ENCODE data around the gene NCAPH2. TPM values are rescaled to one million over a fixed set of nuclear protein-coding genes. Genes with fewer than 3 reads are reported as not detected.

Gene NCAPH2
- total RNA-seq, 6 donors from 2014 or later = 55.4 to 104 (median 62.2) TPM

DNA sequence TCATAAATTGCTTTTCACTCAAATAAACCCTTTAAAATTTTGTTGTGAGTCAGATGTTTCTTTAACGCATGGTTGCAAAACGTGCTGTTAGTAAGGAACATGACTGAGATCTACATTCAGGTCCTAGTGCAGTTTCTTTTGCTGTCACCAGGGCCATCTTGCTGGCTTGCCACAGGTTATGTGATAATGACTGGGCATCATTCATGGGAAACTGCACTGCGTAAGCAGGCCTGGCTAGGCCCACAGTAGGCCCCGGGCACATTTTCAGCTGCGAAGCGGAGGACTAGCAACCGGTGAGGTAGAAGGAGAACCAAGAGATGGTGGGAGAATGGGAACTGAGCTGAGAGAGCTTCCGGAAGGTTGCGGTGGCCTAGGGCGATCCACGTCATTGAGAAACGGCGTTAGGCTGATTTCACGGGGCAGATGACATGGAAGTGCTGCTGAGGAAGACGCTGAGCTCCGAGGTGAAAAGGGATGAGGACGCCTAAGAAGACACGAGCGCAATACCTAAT lies 34.4 kb downstream of the NCAPH2 start:
- H3K27ac ChIP-seq = peak overlapping the region; percentile 94 to 98 (median 96)
- peak in 1 of 2 donors; percentile 0 for ATAC-seq (ENCODE audit: low FRiP score in 2 of 2)

DNA sequence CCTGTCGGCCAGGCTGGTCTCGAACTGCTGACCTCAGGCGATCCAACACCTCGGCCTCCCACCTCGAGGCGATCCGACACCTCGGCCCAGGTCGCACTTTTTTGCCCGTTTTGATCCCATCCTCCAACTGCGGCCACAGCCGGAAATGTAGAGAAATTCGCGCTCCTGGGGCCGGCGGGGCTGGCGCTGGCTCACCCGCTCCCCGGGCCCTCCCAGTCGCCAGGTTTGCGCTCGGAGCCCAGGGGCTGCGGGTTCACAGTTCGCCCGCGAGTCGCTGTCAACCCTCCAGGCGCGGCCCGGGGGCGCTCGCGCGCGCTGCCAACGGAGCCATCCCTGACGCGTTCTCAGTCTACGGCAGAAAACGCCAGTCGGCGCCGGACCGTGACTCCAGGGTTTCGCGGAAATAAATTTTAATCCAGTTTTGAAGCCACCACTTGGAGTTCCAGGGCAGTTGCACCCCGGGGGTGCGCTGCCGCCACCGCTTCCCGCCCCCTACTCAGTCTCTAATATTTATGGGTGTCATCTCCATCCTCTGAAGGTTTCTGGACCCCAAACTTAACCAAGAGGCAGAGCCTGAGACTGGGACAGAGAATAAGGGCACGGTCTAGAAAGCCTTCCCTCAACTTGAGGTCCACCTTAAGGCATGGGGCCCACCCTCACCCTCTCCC lies 36.2 kb downstream of the NCAPH2 start:
- ATAC-seq (ENCODE audit: low FRiP score in 2 of 2) (peak; percentile 34 to 68), DNase-seq (peak; percentile 90 to 97)
- Histone ChIP-seq H3K4me1 (peaks cover 37 to 68% (median 57%) of the 10 kb centered on the region in 4 donors), H3K4me3 (peak overlapping the region in 3 of 4 donors; percentile 10 to 40 (median 37)), H3K36me3 (no peaks in the 10 kb centered on the region), H3K27ac (peak overlapping the region; percentile 68 to 98 (median 94)), H3K9me3 (no peaks in the 10 kb centered on the region), H3K27me3 (peaks cover 0 to 29% (median 8%) of the 10 kb centered on the region in 4 donors)
- WGBS, 2 donors = 3 to 6% methylated on average over 21 to 52 of the region's 52 CpGs
- TF ChIP-seq, protein P1, sequence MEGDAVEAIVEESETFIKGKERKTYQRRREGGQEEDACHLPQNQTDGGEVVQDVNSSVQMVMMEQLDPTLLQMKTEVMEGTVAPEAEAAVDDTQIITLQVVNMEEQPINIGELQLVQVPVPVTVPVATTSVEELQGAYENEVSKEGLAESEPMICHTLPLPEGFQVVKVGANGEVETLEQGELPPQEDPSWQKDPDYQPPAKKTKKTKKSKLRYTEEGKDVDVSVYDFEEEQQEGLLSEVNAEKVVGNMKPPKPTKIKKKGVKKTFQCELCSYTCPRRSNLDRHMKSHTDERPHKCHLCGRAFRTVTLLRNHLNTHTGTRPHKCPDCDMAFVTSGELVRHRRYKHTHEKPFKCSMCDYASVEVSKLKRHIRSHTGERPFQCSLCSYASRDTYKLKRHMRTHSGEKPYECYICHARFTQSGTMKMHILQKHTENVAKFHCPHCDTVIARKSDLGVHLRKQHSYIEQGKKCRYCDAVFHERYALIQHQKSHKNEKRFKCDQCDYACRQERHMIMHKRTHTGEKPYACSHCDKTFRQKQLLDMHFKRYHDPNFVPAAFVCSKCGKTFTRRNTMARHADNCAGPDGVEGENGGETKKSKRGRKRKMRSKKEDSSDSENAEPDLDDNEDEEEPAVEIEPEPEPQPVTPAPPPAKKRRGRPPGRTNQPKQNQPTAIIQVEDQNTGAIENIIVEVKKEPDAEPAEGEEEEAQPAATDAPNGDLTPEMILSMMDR (IDR thresholded peaks at IDR 0.05) = peak; percentile 54 to 70 (median 64)
- TF ChIP-seq POLR2A (IDR thresholded peaks at IDR 0.05) (peak in 1 of 4 donors; percentile 51), EP300 (IDR thresholded peaks at IDR 0.05) (no peak), POLR2AphosphoS5 (IDR thresholded peaks at IDR 0.05) (peak in 1 of 2 donors; percentile 59)

More for the DNA sequence above, 34.4 kb downstream of the NCAPH2 start:
- TF ChIP-seq, protein P1 (IDR thresholded peaks at IDR 0.05) = peak in 3 of 6 experiments; percentile 24 to 44 (median 29)
- TF ChIP-seq POLR2A (IDR thresholded peaks at IDR 0.05) (peak in 1 of 4 donors; percentile 72), POLR2AphosphoS5 (IDR thresholded peaks at IDR 0.05) (peak; percentile 47 to 65), EP300 (IDR thresholded peaks at IDR 0.05) (no peak)
- H3K4me3 ChIP-seq = no peak overlapping the region
- H3K9me3 ChIP-seq = no peaks in the 10 kb centered on the region
- H3K36me3 ChIP-seq = no peaks in the 10 kb centered on the region
- peaks cover 0 to 15% (median 3%) of the 10 kb centered on the region in 4 donors for H3K27me3 ChIP-seq
- peaks cover 46 to 72% (median 60%) of the 10 kb centered on the region in 4 donors for H3K4me1 ChIP-seq
- 74 to 87% methylated on average over 19 of the region's 19 CpGs for WGBS, 2 donors
- peak in 1 of 2 donors; percentile 66 for DNase-seq

DNA sequence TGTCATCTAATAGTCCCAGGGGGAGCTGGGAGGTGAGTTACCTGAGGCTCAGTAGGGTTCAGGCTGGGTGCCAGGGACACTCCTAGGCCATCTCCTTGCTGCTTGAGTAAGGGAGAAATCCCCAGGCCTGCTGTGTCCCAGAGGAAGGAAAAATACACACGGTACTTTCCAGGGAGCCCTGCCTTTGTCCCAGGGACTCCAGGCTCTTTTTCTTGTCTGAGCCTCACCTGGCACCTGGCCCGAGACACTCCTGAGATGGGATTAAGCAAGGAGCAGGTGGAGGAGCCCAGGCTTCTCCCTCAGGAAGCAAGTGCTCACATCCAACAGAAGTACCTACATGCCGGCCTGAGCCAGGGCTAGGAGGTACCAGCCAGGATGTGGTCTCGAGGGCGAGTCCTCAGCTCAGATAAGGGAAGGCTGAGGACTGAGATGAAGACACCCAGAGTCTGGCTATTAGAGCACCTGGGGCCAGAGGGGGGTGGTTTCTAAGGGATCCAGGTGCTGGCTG lies 36.8 kb downstream of the NCAPH2 start:
- Histone ChIP-seq H3K9me3 (no peaks in the 10 kb centered on the region), H3K27me3 (peaks cover 0 to 29% (median 9%) of the 10 kb centered on the region in 4 donors), H3K36me3 (no peaks in the 10 kb centered on the region), H3K4me1 (peaks cover 34 to 65% (median 54%) of the 10 kb centered on the region in 4 donors), H3K27ac (peak overlapping the region; percentile 68 to 98 (median 94)), H3K4me3 (no peak overlapping the region)
- peak in 1 of 2 donors; percentile 89 for DNase-seq
- peak in 1 of 2 donors; percentile 3 for ATAC-seq (ENCODE audit: low FRiP score in 2 of 2)
- WGBS, 2 donors = 58% methylated on average over 5 of the region's 5 CpGs; no CpG with 5 or more reads in 1 of the 2 donors
- TF ChIP-seq, protein P1 (IDR thresholded peaks at IDR 0.05) = no peak
- TF ChIP-seq POLR2AphosphoS5 (IDR thresholded peaks at IDR 0.05) = no peak
- no peak for TF ChIP-seq EP300 (IDR thresholded peaks at IDR 0.05)
- TF ChIP-seq POLR2A (IDR thresholded peaks at IDR 0.05) = no peak

DNA sequence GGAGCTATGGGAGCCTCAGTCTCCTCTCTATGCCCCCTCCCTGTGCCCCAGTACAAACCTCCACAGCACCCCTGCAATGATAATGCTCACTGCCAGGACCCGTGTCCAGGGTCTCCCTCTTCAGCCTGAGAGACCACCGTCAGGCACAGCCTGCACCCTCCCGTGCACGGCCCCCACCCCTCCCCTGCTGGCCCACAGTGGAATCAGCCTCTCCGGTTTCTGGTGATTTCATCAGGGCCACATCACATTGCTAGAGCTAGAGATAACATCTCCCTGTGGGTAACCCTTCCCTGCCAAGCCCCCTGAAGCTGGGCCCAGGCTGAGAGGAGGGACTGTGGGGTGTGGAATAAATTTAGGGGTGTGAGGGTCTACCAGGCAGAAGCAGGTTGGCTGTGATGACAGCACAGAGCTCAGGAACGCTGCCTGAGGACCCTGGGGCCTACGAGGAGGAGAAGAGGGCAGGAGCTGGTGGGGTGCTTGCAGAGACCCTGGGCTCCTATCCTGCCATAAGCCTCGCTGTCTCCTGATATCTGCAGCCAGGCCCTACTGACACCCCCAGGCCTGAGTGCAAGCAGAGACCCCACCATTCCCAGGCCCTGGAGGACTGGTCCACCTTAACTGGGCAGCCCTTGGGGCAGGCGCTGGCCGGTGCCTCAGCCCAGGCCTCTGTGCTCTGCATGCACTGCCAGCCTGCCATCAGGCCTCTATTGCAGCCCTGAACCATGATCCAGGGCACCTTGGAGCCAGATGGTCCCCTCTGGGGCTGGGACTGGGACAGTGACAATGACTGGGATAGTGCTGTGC lies 37.7 kb downstream of the NCAPH2 start, which contains the start of gene KLHDC7B:
Gene KLHDC7B (plus strand): TSS at position 378 of the 804 bp plus-strand sequence. CDS start 345 bp downstream, at position 723.
- H3K9me3 ChIP-seq = no peaks in the 10 kb centered on the region
- H3K27me3 ChIP-seq = peaks cover 0 to 29% (median 9%) of the 10 kb centered on the region in 4 donors
- H3K27ac ChIP-seq = peak within 1 kb of the TSS; percentile 68 to 98 (median 94)
- 68 to 79% methylated on average over 7 of the region's 10 CpGs for WGBS, 2 donors
- peaks cover 29 to 62% (median 45%) of the 10 kb centered on the region in 4 donors for H3K4me1 ChIP-seq
- ATAC-seq (ENCODE audit: low FRiP score in 2 of 2) = no peak
- TF ChIP-seq POLR2AphosphoS5 (IDR thresholded peaks at IDR 0.05) (no peak), EP300 (IDR thresholded peaks at IDR 0.05) (no peak), POLR2A (IDR thresholded peaks at IDR 0.05) (no peak)
- TF ChIP-seq, protein P1 (IDR thresholded peaks at IDR 0.05) = no peak
- peak in 1 of 2 donors; percentile 60 for DNase-seq
- H3K4me3 ChIP-seq = no peak within 1 kb of the TSS
- H3K36me3 ChIP-seq = no peaks in the 10 kb centered on the region
